Measurements from ENCODE around the gene TOM1.

TOM1 gene

GRCh38 chr22:35348026-35348590 is 48.4 kb downstream of the TOM1 start:
- ChIA-PET CTCF (no interaction called here), POLR2A (ENCODE audit: low non-redundant PET) (no interaction called here)
- H3K27ac ChIP-seq: peak overlapping the region; percentile 68; the same call in 1 of the 2 replicates
- no peak for DNase-seq (ENCODE audit: low spot score)
- TF ChIP-seq CTCF (conservative IDR thresholded peaks at IDR 0.05; ENCODE audit: low read depth): no peak

DNA sequence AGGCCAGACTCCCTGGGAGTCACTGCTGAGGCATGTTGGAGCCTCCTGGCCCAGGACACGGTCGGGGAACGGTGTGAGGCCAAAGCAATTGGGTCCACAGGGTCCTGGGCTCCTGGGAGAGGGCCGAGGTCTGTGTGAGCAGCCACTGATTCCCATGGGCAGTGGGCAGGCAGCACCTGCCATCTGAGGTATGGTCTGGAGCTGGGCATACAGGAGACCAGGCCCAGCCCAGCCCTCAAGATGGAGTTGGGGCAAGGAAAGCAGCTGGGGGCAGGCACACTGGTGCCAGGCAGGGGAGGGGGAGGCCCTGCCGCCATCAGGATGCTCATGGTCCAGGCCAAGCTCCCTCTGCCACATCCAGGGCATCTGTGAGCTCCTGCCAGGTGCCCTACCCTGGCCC is 49.0 kb downstream of the TOM1 start:
- ChIA-PET CTCF (no interaction called here), POLR2A (ENCODE audit: low non-redundant PET) (no interaction called here)
- H3K27ac ChIP-seq: peak overlapping the region; percentile 68
- TF ChIP-seq CTCF (conservative IDR thresholded peaks at IDR 0.05; ENCODE audit: low read depth): no peak
- DNase-seq (ENCODE audit: low spot score): no peak

- no peak for TF ChIP-seq CTCF (conservative IDR thresholded peaks at IDR 0.05; ENCODE audit: low read depth)
- CTCF ChIA-PET: no interaction called here
- peak overlapping the region; percentile 68 for H3K27ac ChIP-seq
- DNase-seq (ENCODE audit: low spot score): no peak
- POLR2A ChIA-PET (ENCODE audit: low non-redundant PET): no interaction called here
Observed at GRCh38 chr22:35349368-35349703, 49.6 kb downstream of the TOM1 start.

DNA sequence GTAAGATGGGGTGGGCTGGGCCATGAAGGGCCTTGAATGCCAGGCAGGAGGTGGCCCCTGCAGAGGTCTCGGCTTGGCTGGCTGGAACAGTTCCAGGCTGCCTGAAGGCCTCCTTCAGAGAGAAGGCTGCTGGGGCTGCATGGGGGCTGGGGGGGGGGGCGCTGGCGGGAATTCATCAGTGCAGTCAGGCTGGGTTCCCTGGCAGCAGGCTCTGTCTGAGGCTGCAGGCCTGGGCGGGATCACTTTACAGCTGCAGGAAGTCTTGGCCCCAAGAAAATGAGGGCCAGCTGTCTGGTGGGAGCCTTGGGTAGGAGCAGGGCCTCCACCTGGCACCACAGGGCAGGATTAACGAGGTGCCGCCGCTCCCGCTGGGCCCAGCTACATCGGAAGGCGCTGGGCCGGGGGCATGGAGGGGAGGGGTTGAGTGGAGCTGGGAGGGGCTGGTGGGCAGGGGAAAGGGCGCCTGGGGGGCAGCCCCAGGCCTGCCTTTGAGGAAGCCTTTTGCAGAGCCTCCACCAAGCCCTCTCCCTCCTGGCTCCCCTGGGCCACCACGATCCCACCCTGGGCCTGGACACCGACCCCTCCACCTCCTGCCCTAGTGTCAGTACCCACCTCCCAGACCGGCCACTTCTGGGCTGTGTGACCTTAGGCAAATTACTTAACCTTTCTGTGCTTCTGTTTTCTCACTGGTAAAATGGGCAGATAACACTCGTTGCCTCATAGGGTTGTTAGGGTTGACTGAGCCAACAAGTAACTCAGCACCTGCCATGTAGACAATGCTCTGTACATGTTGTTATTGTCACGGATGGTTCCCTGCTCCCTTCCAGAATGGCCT is 50.2 kb downstream of the TOM1 start:
- TF ChIP-seq CTCF (conservative IDR thresholded peaks at IDR 0.05; ENCODE audit: low read depth): no peak
- CTCF ChIA-PET: interaction anchor here (0.7 kb wide), 1 partner anchor 220 kb away, joined by 6 read pairs; no protein-coding TSS in a partner anchor
- H3K27ac ChIP-seq: peak overlapping the region; percentile 68
- POLR2A ChIA-PET (ENCODE audit: low non-redundant PET): no interaction called here
- no peak for DNase-seq (ENCODE audit: low spot score)

DNA sequence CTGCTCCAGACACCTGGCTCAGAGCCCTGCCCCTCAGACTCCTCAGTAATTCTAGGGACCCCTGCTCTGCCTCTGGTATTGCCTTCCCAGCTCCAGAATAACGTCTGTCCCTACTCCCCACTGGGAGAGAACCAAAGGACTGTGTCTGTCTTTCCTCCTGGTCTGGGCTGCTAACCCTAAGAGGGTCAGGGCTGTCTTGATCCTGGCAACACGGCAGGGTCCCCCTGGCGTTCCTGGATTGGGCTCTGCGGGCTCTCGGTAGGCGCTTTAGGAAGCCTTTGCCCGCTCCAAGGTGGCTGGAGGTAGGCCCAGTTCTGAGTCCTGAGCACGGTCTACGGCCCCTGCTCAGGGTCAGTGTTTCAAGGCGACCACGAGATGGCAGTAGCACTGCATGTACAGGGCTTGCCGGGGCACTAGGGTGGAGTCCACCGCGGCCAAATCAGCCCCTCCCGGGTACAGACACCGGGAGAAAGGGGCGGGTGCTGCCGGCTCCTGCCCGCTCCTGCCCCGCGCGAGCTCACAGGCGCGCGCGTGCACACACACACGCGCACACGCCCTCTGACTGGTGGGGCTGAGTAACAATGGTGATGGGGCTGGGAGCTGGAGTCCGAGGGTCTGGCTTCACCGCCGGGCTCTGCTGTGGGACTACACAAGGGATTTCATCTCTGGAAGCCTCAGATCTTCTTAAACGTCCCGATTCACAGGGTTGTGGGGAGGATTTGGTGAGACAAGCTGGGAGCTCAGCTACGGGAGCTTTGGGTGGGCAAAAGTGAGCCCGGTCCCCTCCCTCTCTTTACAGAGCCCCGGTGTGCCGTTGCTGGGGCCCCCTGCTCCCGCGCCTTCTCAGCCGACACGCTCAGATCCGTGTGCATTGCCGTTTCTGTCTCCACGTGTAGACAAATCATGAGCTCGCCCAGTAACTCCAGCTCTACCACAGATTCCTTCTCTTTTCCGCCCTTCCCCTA is 51.1 kb downstream of the TOM1 start:
- peak overlapping the region; percentile 68 for H3K27ac ChIP-seq
- DNase-seq (ENCODE audit: low spot score): peak; percentile 87
- ChIA-PET POLR2A (ENCODE audit: low non-redundant PET) (interaction anchor here (0.5 kb wide), 1 partner anchor 35 kb away, joined by 16 read pairs; no protein-coding TSS in a partner anchor), CTCF (interaction anchor here (0.6 to 1.0 kb wide), 7 partner anchors 53 to 1781 kb away, joined by 3 to 6 read pairs (median 3); no protein-coding TSS in a partner anchor)
- peak; percentile 86 for TF ChIP-seq CTCF (conservative IDR thresholded peaks at IDR 0.05; ENCODE audit: low read depth)

All from RWPE1 (cell line).